ENCODE results near the gene PRSS50. TPM values are rescaled to one million over a fixed set of nuclear protein-coding genes. Genes with fewer than 3 reads are reported as not detected.

The PRSS50 gene
- total RNA-seq, 1 experiment from 2014 or later = not detected

- no peak for DNase-seq (ENCODE audit: low spot score)
These were observed 47.4 kb downstream of the PRSS50 start for GRCh38 chr3:46670000-46670890.

GRCh38 chr3:46669191-46669999 lies 48.3 kb downstream of the PRSS50 start:
- no peak for DNase-seq (ENCODE audit: low spot score)

GRCh38 chr3:46668591-46668990 lies 49.1 kb downstream of the PRSS50 start:
- DNase-seq (ENCODE audit: low spot score) = no peak

DNA sequence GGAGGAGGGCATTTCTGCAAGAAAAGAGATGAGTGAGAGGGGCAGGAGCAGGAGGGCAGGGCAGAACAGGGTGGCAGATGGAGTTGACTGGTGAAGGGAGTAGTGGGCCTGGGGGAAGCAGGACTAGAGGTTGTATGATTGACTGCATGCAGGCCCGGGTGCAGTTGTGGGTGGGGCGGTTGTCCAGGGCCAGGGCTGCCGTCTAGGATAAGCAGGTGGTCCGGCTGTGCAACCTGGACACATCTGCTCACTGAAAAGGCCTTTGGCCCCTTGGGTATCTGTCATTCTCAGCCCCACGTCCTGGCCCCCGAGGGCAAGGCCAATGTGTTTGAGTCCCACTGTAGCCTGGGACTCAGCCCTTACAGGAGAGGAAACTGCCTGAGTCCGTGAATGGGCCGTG lies 49.6 kb downstream of the PRSS50 start:
- DNase-seq (ENCODE audit: low spot score) = no peak

- no peak for DNase-seq (ENCODE audit: low spot score)
These were observed 50.0 kb downstream of the PRSS50 start for GRCh38 chr3:46667657-46668056.

- DNase-seq (ENCODE audit: low spot score) = no peak
These were observed 50.5 kb downstream of the PRSS50 start for GRCh38 chr3:46667061-46667621.

DNA sequence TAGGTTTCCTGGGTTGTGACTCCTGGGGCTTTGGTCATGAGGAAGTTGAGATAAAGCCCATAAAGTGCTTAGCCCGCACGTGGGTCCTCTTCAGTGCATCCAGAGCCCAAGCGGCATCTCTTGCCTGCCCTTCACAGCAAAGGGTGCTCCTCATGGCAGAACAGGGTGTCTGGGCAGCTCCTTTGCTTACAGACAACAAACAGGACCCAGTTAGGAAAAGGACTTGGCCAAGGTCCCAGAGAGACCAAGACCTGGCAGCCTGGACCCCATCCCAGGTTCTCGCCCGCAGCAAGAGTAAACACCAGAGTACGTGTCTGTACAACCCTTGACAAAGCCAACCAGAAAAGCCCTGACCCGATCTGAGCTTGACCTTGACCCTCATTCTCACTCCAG lies 51.2 kb downstream of the PRSS50 start:
- DNase-seq (ENCODE audit: low spot score) = no peak

DNA sequence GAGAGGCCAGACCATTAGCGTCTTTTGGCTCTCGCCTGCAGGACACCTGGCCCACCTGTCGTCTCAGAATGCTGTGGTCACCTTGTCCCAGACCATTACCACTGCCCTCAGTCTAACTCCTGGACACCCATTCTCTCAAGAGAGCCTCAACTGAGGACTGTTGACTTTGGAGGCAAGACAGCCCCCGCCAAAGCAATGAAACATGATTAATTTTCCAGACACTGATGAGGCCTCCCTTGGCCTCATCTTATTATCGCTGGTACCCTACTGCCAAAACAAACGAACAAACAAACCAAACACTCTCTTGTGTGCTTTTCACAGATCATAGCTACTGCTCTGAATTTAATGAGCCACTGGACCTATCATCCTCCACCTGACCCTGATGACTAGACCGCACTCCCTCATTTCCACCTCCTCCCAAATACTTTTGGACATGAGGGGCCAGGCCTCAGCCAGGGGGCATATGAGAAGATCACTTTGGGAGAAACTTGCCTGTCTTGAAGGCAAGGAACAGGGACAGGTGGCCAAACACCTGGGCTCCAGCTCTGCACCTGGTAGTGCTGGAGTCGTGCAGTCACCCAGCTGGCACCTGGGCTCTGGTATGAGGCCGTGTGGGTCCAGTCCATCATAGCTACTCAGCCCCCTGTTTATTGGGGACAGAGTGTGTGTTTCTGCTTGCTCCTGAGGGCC lies 51.8 kb downstream of the PRSS50 start:
- no peak for DNase-seq (ENCODE audit: low spot score)

- no peak for DNase-seq (ENCODE audit: low spot score)
These were observed 52.5 kb downstream of the PRSS50 start for GRCh38 chr3:46664971-46665762.

- no peak for DNase-seq (ENCODE audit: low spot score)
These were observed 53.3 kb downstream of the PRSS50 start for GRCh38 chr3:46664188-46664970.

- DNase-seq (ENCODE audit: low spot score) = peak; percentile 33
These were observed 54.0 kb downstream of the PRSS50 start for GRCh38 chr3:46663591-46664135.

- DNase-seq (ENCODE audit: low spot score) = peak; percentile 33
These were observed 54.7 kb downstream of the PRSS50 start for GRCh38 chr3:46662771-46663551.

Other genes starting within 250 kb of the PRSS50 start
- gene RTP3, start 219.9 kb downstream of the PRSS50 start, total RNA-seq (2014; rRNA removed; shearing (Covaris generic)) = 0.06 and 0.41 TPM in 2 replicates
- 0.04 TPM in 1 of 2 replicates, not detected in the other for gene LRRC2, start 151.6 kb downstream of the PRSS50 start, total RNA-seq (2014; rRNA removed; shearing (Covaris generic))
- not detected in 2 replicates for gene FAM240A, start 105.3 kb downstream of the PRSS50 start, total RNA-seq (2014; rRNA removed; shearing (Covaris generic))
- 0.25 and 0.39 TPM in 2 replicates for gene ALS2CL, start 24.2 kb downstream of the PRSS50 start, total RNA-seq (2014; rRNA removed; shearing (Covaris generic))
- not detected in 2 replicates for gene TMIE, start 16.5 kb downstream of the PRSS50 start, total RNA-seq (2014; rRNA removed; shearing (Covaris generic))
- not detected in 2 replicates for gene MYL3, start 145.6 kb upstream of the PRSS50 start, total RNA-seq (2014; rRNA removed; shearing (Covaris generic))
- 0.43 TPM in 1 of 2 replicates, not detected in the other for gene PTH1R, start 159.9 kb upstream of the PRSS50 start, total RNA-seq (2014; rRNA removed; shearing (Covaris generic))